Tibial nerve (tissue), 4 donors: ENCODE results near the gene C3orf52. TPM values are rescaled to one million over a fixed set of nuclear protein-coding genes. Genes with fewer than 3 reads are reported as not detected.

ENCODE experiments used
- DNase-seq, 2 donors: peaks; one replicate each; pipeline ENCODE4 v3.0.0-alpha.2; 2019; ENCODE audit warnings: low spot score in 2 of 2
- H3K27ac ChIP-seq, 4 donors: fragments of 200-600 bp; sonication (generic) in 3 of 4; one replicate each; pipeline ENCODE4 v1.5.1; 2017 to 2019; ENCODE audit warnings: mild to moderate bottlenecking in 1 of 4
- H3K27me3 ChIP-seq, 2 donors: fragments of 200-600 bp; sonication (generic) in 1 of 2; one replicate each; pipeline versions ENCODE4 v1.5.1 to v1.6.0; 2017 to 2019
- H3K36me3 ChIP-seq, 3 donors: fragments of 200-600 bp; sonication (generic); one replicate each; pipeline ENCODE4 v1.5.1; 2018 to 2019
- H3K4me1 ChIP-seq, 4 donors: fragments of 200-600 bp; sonication (generic) in 3 of 4; one replicate each; pipeline ENCODE4 v1.5.1; 2017 to 2019
- H3K4me3 ChIP-seq, 4 donors: fragments of 200-600 bp; sonication (generic) in 3 of 4; one replicate each; pipeline ENCODE4 v1.5.1; 2017 to 2019; ENCODE audit warnings: mild to moderate bottlenecking in 1 of 4, moderate library complexity in 1 of 4
- H3K9me3 ChIP-seq, 4 donors: fragments of 200-600 bp; sonication (generic) in 3 of 4; one replicate each; pipeline ENCODE4 v1.5.1; 2017 to 2019
- CTCF ChIP-seq, 5 experiments: fragments of 200-600 bp in 3 of 5; fragments of 450-650 bp in 2 of 5; sonication (generic) in 3 of 5; IDR thresholded peaks; one replicate each; pipeline ENCODE4 v1.5.1; 2016 to 2019; ENCODE audit warnings: antibody characterized with exemption in 5 of 5, mild to moderate bottlenecking in 3 of 5, moderate library complexity in 2 of 5
- EP300 ChIP-seq, 2 donors: sonication (generic); formaldehyde crosslinking; IDR thresholded peaks; one replicate each; pipeline ENCODE4 v1.6.1; 2017; ENCODE audit warnings: antibody characterized with exemption in 2 of 2, mild to moderate bottlenecking in 1 of 2
- POLR2A ChIP-seq, 2 donors: fragments of 450-650 bp; IDR thresholded peaks; one replicate each; pipeline ENCODE4 v1.6.1; 2017; ENCODE audit warnings: antibody characterized with exemption in 2 of 2, mild to moderate bottlenecking in 2 of 2, moderate library complexity in 2 of 2
- WGBS, 2 donors: methylation state at CpG; one replicate each; pipeline ENCODE4 v1.1.5; 2018; 5-methylcytosine and 5-hydroxymethylcytosine counted together
- total RNA-seq, 4 donors: library from RNA; depleted of rRNA; stranded (reverse); fragments of >200 nt; gene quantifications; one replicate each; pipeline ENCODE4 v1.1.0, GENCODE V29; 2016

The C3orf52 gene
- total RNA-seq, 4 donors from 2014 or later = 0.98 to 8.5 (median 5.6) TPM

DNA sequence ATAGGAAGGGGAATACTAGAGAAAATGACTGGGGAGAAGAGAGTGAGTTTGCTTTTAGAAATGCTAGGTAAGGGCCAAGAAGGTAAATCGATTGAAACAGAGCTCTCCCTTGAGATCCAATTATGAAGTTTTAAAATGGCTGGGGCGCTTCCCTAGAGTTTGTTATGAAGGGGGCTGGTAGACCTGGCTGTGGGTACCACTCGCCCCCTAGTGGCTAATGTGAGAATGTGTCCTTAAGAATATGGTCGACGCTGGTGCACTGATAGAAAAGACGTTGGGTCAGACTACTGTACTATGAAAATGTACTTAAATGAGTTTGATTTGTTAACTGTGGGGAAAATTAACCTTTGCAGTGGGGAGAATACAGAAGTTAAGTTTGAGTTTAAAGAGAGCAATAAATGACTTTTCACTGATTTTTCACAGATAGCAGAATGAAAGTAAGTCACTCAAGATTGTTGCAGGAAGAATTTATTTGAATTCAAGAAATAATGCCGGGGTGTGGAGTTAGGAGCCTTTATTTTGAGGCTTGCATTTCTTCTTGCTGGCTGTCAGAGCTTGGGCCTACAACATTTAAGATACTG, 42.5 kb upstream of the C3orf52 start:
- Histone ChIP-seq H3K9me3 (no peaks in the 10 kb centered on the region), H3K27ac (no peak overlapping the region), H3K4me3 (no peak overlapping the region), H3K36me3 (no peaks in the 10 kb centered on the region), H3K27me3 (no peaks in the 10 kb centered on the region), H3K4me1 (peaks cover 0 to 7% (median 0%) of the 10 kb centered on the region in 4 donors)
- TF ChIP-seq CTCF (IDR thresholded peaks at IDR 0.05) (peak; percentile 72 to 91 (median 84)), POLR2A (IDR thresholded peaks at IDR 0.05) (no peak)
- WGBS, 2 donors = 8 to 10% methylated on average over 7 of the region's 7 CpGs
- peak in 1 of 2 donors; percentile 28 for DNase-seq

GRCh38 chr3:112046599-112046998, 39.6 kb upstream of the C3orf52 start:
- no peak for TF ChIP-seq EP300 (IDR thresholded peaks at IDR 0.05)
- TF ChIP-seq CTCF (IDR thresholded peaks at IDR 0.05) = no peak
- no peak for TF ChIP-seq POLR2A (IDR thresholded peaks at IDR 0.05)
- 70 to 71% methylated on average over 4 of the region's 4 CpGs for WGBS, 2 donors
- H3K4me3 ChIP-seq = no peak overlapping the region
- H3K4me1 ChIP-seq = peaks cover 0 to 7% (median 0%) of the 10 kb centered on the region in 4 donors
- no peak overlapping the region for H3K27ac ChIP-seq
- H3K36me3 ChIP-seq = no peaks in the 10 kb centered on the region
- DNase-seq = no peak
- no peaks in the 10 kb centered on the region for H3K9me3 ChIP-seq
- H3K27me3 ChIP-seq = no peaks in the 10 kb centered on the region

GRCh38 chr3:112047264-112047663, 38.9 kb upstream of the C3orf52 start:
- no peak overlapping the region for H3K27ac ChIP-seq

GRCh38 chr3:112048911-112049310, 37.3 kb upstream of the C3orf52 start:
- no peak for DNase-seq
- H3K4me3 ChIP-seq = no peak overlapping the region
- H3K27me3 ChIP-seq = no peaks in the 10 kb centered on the region
- no peaks in the 10 kb centered on the region for H3K36me3 ChIP-seq
- H3K9me3 ChIP-seq = no peaks in the 10 kb centered on the region
- H3K27ac ChIP-seq = no peak overlapping the region
- no peak for TF ChIP-seq CTCF (IDR thresholded peaks at IDR 0.05)
- no peak for TF ChIP-seq POLR2A (IDR thresholded peaks at IDR 0.05)
- no peak for TF ChIP-seq EP300 (IDR thresholded peaks at IDR 0.05)
- peaks cover 0 to 1% (median 0%) of the 10 kb centered on the region in 4 donors for H3K4me1 ChIP-seq
- WGBS, 2 donors = 65 to 71% methylated on average over 8 of the region's 8 CpGs

More at GRCh38 chr3:112047264-112047663, 38.9 kb upstream of the C3orf52 start:
- no peaks in the 10 kb centered on the region for H3K27me3 ChIP-seq
- no peaks in the 10 kb centered on the region for H3K36me3 ChIP-seq
- WGBS, 2 donors = 88 to 92% methylated on average over 1 of the region's 1 CpG
- H3K4me3 ChIP-seq = no peak overlapping the region
- H3K9me3 ChIP-seq = no peaks in the 10 kb centered on the region
- no peak for DNase-seq
- TF ChIP-seq CTCF (IDR thresholded peaks at IDR 0.05) (no peak), EP300 (IDR thresholded peaks at IDR 0.05) (no peak), POLR2A (IDR thresholded peaks at IDR 0.05) (no peak)
- peaks cover 0 to 7% (median 0%) of the 10 kb centered on the region in 4 donors for H3K4me1 ChIP-seq

DNA sequence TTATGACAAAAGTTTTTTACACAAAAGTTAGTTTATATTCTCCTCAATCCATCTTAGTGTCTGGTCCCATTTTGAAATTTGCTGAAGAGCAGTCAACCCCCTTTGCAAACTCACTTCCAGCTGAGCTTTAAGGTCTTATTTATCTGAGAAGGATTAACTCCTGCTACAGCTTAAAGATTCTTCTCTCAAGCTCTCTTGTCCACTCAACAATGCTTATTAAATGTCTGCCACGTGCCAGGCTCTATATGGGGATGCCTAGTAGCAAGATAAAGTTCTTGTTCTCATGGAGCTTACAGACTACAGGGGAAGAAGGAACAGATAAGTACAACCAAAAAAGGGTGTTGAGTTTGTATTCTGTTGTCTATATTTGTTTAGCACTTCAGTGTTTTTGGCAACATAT, 33.0 kb upstream of the C3orf52 start:
- TF ChIP-seq EP300 (IDR thresholded peaks at IDR 0.05) (no peak), POLR2A (IDR thresholded peaks at IDR 0.05) (no peak), CTCF (IDR thresholded peaks at IDR 0.05) (no peak)
- WGBS, 2 donors = 37 to 39% methylated on average over 1 of the region's 1 CpG
- no peaks in the 10 kb centered on the region for H3K4me1 ChIP-seq

More for the DNA sequence above, 33.0 kb upstream of the C3orf52 start:
- no peaks in the 10 kb centered on the region for H3K36me3 ChIP-seq
- no peaks in the 10 kb centered on the region for H3K9me3 ChIP-seq
- no peak for DNase-seq
- no peak overlapping the region for H3K4me3 ChIP-seq
- no peaks in the 10 kb centered on the region for H3K27me3 ChIP-seq
- H3K27ac ChIP-seq = no peak overlapping the region
